ENCODE data around the gene WNK2.

DNA sequence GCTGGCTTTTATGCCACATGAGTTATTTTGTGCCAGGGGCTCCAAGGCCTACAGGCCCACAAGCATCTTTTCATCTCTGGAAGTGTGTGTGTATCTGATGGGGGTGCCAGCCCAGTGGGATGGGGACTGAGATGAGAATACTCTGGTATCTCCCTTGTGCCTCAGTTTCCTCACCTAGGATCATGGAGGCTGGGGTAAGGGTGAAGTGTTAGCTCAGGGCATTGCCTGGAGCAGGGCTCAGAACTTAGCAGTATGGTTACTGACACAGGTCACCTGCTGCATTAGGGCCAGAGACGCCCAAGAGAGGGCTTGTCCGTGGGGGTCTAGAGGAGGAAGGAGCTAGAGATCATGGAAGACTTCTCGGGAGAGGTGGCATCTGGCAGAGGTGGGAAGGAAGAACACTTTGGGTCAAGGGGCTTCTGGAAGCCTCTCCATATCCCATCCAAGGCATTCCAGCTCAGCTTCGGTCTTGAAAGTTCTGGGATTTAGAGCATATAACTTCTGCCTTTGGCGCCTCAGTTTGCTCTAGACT lies 742 bp upstream of the WNK2 start:
- TF ChIP-seq, protein P1, sequence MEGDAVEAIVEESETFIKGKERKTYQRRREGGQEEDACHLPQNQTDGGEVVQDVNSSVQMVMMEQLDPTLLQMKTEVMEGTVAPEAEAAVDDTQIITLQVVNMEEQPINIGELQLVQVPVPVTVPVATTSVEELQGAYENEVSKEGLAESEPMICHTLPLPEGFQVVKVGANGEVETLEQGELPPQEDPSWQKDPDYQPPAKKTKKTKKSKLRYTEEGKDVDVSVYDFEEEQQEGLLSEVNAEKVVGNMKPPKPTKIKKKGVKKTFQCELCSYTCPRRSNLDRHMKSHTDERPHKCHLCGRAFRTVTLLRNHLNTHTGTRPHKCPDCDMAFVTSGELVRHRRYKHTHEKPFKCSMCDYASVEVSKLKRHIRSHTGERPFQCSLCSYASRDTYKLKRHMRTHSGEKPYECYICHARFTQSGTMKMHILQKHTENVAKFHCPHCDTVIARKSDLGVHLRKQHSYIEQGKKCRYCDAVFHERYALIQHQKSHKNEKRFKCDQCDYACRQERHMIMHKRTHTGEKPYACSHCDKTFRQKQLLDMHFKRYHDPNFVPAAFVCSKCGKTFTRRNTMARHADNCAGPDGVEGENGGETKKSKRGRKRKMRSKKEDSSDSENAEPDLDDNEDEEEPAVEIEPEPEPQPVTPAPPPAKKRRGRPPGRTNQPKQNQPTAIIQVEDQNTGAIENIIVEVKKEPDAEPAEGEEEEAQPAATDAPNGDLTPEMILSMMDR (conservative IDR thresholded peaks at IDR 0.05) = no peak
- TF ChIP-seq ZFX (IDR thresholded peaks at IDR 0.05) = no peak

Measured in C4-2B (cell line).